WTC11 (cell line): Measurements from ENCODE around the gene EIF5A. TPM values are rescaled to one million over a fixed set of nuclear protein-coding genes. Genes with fewer than 3 reads are reported as not detected.

ENCODE experiments used
- ATAC-seq: fragments of 200-7000 bp; cut with Tn5 transposase; 2 replicates; pipeline ENCODE4 v1.10.0; 2021; ENCODE audit warnings: mild to moderate bottlenecking, moderate library complexity
- CTCF ChIA-PET: fragments of 300-600 bp; sonication (Branson Sonifier 250); formaldehyde crosslinking; loops from one replicate; lab custom pipeline; 2021; ENCODE audit warnings: antibody characterized with exemption; lab: Charles Lee
- POLR2A ChIA-PET: fragments of 350-600 bp; sonication (Branson Sonifier 250); formaldehyde crosslinking; loops from one replicate; lab custom pipeline; 2021; ENCODE audit warnings: antibody characterized with exemption; lab: Charles Lee
- DNase-seq: peaks from one replicate; pipeline ENCODE4 v3.0.0; 2021; ENCODE audit warnings: low spot score
- H3K27ac Mint-ChIP-seq: 2 replicates; pipeline ENCODE4 v1.8.0; 2021; ENCODE audit warnings: mixed read lengths
- H3K27me3 Mint-ChIP-seq: 2 replicates; pipeline ENCODE4 v1.8.0; 2021; ENCODE audit warnings: low read depth, mild to moderate bottlenecking, moderate library complexity, mixed read lengths
- H3K36me3 Mint-ChIP-seq: 2 replicates; pipeline ENCODE4 v1.8.0; 2021; ENCODE audit warnings: mixed read lengths
- H3K4me1 Mint-ChIP-seq: 2 replicates; pipeline ENCODE4 v1.8.0; 2022; ENCODE audit warnings: mixed read lengths
- H3K4me3 Mint-ChIP-seq: 2 replicates; pipeline ENCODE4 v1.8.0; 2021; ENCODE audit warnings: mild to moderate bottlenecking, moderate library complexity, mixed read lengths
- H3K9me3 Mint-ChIP-seq: 2 replicates; pipeline ENCODE4 v1.8.0; 2021; ENCODE audit warnings: mixed read lengths
- AFF4 ChIP-seq: sonication (generic); formaldehyde crosslinking; IDR thresholded peaks from 2 replicates; pipeline ENCODE4 v1.8.1; 2023; ENCODE audit warnings: mild to moderate bottlenecking, missing genetic modification reagents, borderline replicate concordance
- ATF1 ChIP-seq: sonication (generic); formaldehyde crosslinking; IDR thresholded peaks from 2 replicates; pipeline ENCODE4 v1.8.1; 2023; ENCODE audit warnings: mild to moderate bottlenecking, moderate library complexity, missing genetic modification reagents
- ATF3 ChIP-seq: sonication (generic); formaldehyde crosslinking; conservative IDR thresholded peaks from 2 replicates; pipeline ENCODE4 v1.8.1; 2022; ENCODE audit warnings: mild to moderate bottlenecking, missing genetic modification reagents
- CREM ChIP-seq: sonication (generic); formaldehyde crosslinking; IDR thresholded peaks from 2 replicates; pipeline ENCODE4 v1.8.1; 2022; ENCODE audit warnings: mild to moderate bottlenecking, missing genetic modification reagents, moderate library complexity
- E2F1 ChIP-seq: sonication (generic); formaldehyde crosslinking; IDR thresholded peaks from 2 replicates; pipeline ENCODE4 v1.8.0; 2022; ENCODE audit warnings: mild to moderate bottlenecking, missing genetic modification reagents
- E2F4 ChIP-seq: sonication (generic); formaldehyde crosslinking; IDR thresholded peaks from 2 replicates; pipeline ENCODE4 v1.8.1; 2022; ENCODE audit warnings: low read depth, mild to moderate bottlenecking, moderate library complexity, missing genetic modification reagents, borderline replicate concordance
- E2F5 ChIP-seq: sonication (generic); formaldehyde crosslinking; IDR thresholded peaks from 2 replicates; pipeline ENCODE4 v1.8.1; 2022; ENCODE audit warnings: mild to moderate bottlenecking, moderate library complexity, missing genetic modification reagents
- ELF4 ChIP-seq: sonication (generic); formaldehyde crosslinking; IDR thresholded peaks from 2 replicates; pipeline ENCODE4 v1.8.1; 2022; ENCODE audit warnings: low read depth, mild to moderate bottlenecking, moderate library complexity, missing genetic modification reagents
- FOXK1 ChIP-seq: sonication (generic); formaldehyde crosslinking; IDR thresholded peaks from 2 replicates; pipeline ENCODE4 v1.8.0; 2022; ENCODE audit warnings: mild to moderate bottlenecking, moderate library complexity, missing genetic modification reagents
- FOXP4 ChIP-seq: sonication (generic); formaldehyde crosslinking; IDR thresholded peaks from 2 replicates; pipeline ENCODE4 v1.8.0; 2022; ENCODE audit warnings: mild to moderate bottlenecking, missing genetic modification reagents
- NFATC4 ChIP-seq: fragments of 250-450 bp; sonication (Bioruptor Pico); IDR thresholded peaks from 2 replicates; pipeline ENCODE4 v1.9.0; 2021; ENCODE audit warnings: mild to moderate bottlenecking
- NR1H2 ChIP-seq: sonication (generic); formaldehyde crosslinking; IDR thresholded peaks from 2 replicates; pipeline ENCODE4 v1.9.0; 2021; ENCODE audit warnings: mild to moderate bottlenecking, moderate library complexity, missing genetic modification reagents
- NR3C1 ChIP-seq: sonication (generic); formaldehyde crosslinking; conservative IDR thresholded peaks from 2 replicates; pipeline ENCODE4 v1.8.1; 2023; ENCODE audit warnings: low read depth, mild to moderate bottlenecking, missing genetic modification reagents
- SOX15 ChIP-seq: fragments of 250-450 bp; sonication (Bioruptor Pico); IDR thresholded peaks from 2 replicates; pipeline ENCODE4 v1.9.0; 2021; ENCODE audit warnings: mild to moderate bottlenecking
- TCF7 ChIP-seq: sonication (generic); formaldehyde crosslinking; IDR thresholded peaks from 2 replicates; pipeline ENCODE4 v1.8.0; 2022; ENCODE audit warnings: mild to moderate bottlenecking, low read depth, missing genetic modification reagents, moderate library complexity
- ZNF219 ChIP-seq: sonication (generic); formaldehyde crosslinking; IDR thresholded peaks from 2 replicates; pipeline ENCODE4 v1.8.0; 2023; ENCODE audit warnings: missing genetic modification reagents, mild to moderate bottlenecking, borderline replicate concordance
- ZNF396 ChIP-seq: fragments of 250-450 bp; sonication (Bioruptor Pico); IDR thresholded peaks from 2 replicates; pipeline ENCODE4 v1.8.0; 2021; ENCODE audit warnings: mild to moderate bottlenecking, moderate library complexity, borderline replicate concordance
- ZNF425 ChIP-seq: fragments of 250-450 bp; sonication (Bioruptor Pico); conservative IDR thresholded peaks from 2 replicates; pipeline ENCODE4 v1.9.0; 2021; ENCODE audit warnings: mild to moderate bottlenecking
- ZNF671 ChIP-seq: fragments of 250-450 bp; sonication (Bioruptor Pico); IDR thresholded peaks from 2 replicates; pipeline ENCODE4 v1.8.0; 2021; ENCODE audit warnings: mild to moderate bottlenecking
- total RNA-seq: library from RNA; stranded (reverse); gene quantifications from 3 replicates; pipeline ENCODE4 v1.2.3, GENCODE V29; 2021

EIF5A gene
- total RNA-seq, 1 experiment from 2014 or later, result 1,021 TPM

GRCh38 chr17:7341842-7342241, 34.4 kb downstream of the EIF5A start:
- CTCF ChIA-PET, result no interaction called here
- POLR2A ChIA-PET, result no interaction called here
- no peaks in the 10 kb centered on the region for H3K9me3 Mint-ChIP-seq
- H3K4me1 Mint-ChIP-seq, result peaks cover 12% of the 10 kb centered on the region
- H3K27ac Mint-ChIP-seq, result no peak overlapping the region
- TF ChIP-seq ZNF219 (CRISPR knock-in tag) (no peak), NR3C1 (CRISPR knock-in tag) (no peak), FOXP4 (no peak), TCF7 (CRISPR knock-in tag) (no peak), ATF1 (CRISPR knock-in tag) (no peak), ATF3 (no peak), ZNF425 (CRISPR knock-in tag) (no peak), ZNF396 (CRISPR knock-in tag) (no peak)
- no peak for DNase-seq
- peaks cover 6% of the 10 kb centered on the region; the same call in 1 of the 2 replicates for H3K36me3 Mint-ChIP-seq
- H3K4me3 Mint-ChIP-seq, result no peak overlapping the region
- H3K27me3 Mint-ChIP-seq, result no peaks in the 10 kb centered on the region
- no peak for ATAC-seq

- H3K36me3 Mint-ChIP-seq, result peaks cover 3% of the 10 kb centered on the region; the same call in 1 of the 2 replicates
- DNase-seq (no peak), ATAC-seq (no peak)
- POLR2A ChIA-PET, result interaction anchor here (0.8 kb wide), 1 partner anchor 19 kb away, joined by 3 read pairs; no protein-coding TSS in a partner anchor
- no peak overlapping the region for H3K4me3 Mint-ChIP-seq
- no peaks in the 10 kb centered on the region; the same call in 1 of the 2 replicates for H3K27me3 Mint-ChIP-seq
- CTCF ChIA-PET, result interaction anchor here (1.2 to 1.5 kb wide), 2 partner anchors 17 to 51 kb away, joined by 3 to 6 read pairs; partner anchors contain the start of gene PLSCR3
- no peak for TF ChIP-seq SOX15
- TF ChIP-seq E2F5 (CRISPR knock-in tag), result no peak
- TF ChIP-seq ELF4, result no peak
- TF ChIP-seq ZNF219 (CRISPR knock-in tag), result no peak
- TF ChIP-seq ATF1 (CRISPR knock-in tag), result no peak
- TF ChIP-seq NR3C1 (CRISPR knock-in tag), result no peak
- TF ChIP-seq CREM (CRISPR knock-in tag), result no peak
- no peak for TF ChIP-seq NFATC4 (CRISPR knock-in tag)
- no peak for TF ChIP-seq FOXK1
- TF ChIP-seq E2F4 (CRISPR knock-in tag), result no peak
- TF ChIP-seq ZNF671 (CRISPR knock-in tag), result no peak
- no peak for TF ChIP-seq NR1H2 (CRISPR knock-in tag)
- no peak for TF ChIP-seq FOXP4
- no peak for TF ChIP-seq AFF4 (CRISPR knock-in tag)
- no peak for TF ChIP-seq E2F1
- no peak overlapping the region for H3K27ac Mint-ChIP-seq
- H3K9me3 Mint-ChIP-seq, result no peaks in the 10 kb centered on the region
- H3K4me1 Mint-ChIP-seq, result no peaks in the 10 kb centered on the region
Measured at GRCh38 chr17:7343250-7343649, 35.8 kb downstream of the EIF5A start.
